ENCODE measurements around the gene SHROOM3.
A peak's percentile ranks its signal among the peaks of the same experiment; 100 is the strongest.

Gene SHROOM3

DNA sequence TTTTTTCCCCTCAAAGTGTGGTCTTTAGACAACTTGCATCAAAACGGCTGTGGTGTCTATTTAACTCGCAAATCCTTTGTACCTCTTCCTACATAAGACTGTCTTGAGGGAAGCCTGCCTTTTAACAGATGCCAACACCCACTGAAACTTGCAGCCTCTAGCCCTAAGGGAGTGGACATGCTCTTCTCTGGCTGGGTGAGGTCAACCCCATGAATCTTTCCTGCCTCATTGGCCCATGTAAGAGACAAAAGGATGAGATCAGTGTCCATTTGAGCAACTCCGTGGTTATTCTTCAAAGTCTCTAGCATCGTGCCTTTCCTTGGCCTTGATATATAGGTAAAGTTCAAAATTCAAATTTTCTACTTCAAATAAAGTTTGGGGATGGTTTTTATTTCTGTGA lies 134.7 kb downstream of the SHROOM3 start:
- no peak overlapping the region for H3K4me3 ChIP-seq (ENCODE audit: low read depth, low read length)
- DNase-seq (ENCODE audit: low read depth) = no peak
- TF ChIP-seq, protein P1, sequence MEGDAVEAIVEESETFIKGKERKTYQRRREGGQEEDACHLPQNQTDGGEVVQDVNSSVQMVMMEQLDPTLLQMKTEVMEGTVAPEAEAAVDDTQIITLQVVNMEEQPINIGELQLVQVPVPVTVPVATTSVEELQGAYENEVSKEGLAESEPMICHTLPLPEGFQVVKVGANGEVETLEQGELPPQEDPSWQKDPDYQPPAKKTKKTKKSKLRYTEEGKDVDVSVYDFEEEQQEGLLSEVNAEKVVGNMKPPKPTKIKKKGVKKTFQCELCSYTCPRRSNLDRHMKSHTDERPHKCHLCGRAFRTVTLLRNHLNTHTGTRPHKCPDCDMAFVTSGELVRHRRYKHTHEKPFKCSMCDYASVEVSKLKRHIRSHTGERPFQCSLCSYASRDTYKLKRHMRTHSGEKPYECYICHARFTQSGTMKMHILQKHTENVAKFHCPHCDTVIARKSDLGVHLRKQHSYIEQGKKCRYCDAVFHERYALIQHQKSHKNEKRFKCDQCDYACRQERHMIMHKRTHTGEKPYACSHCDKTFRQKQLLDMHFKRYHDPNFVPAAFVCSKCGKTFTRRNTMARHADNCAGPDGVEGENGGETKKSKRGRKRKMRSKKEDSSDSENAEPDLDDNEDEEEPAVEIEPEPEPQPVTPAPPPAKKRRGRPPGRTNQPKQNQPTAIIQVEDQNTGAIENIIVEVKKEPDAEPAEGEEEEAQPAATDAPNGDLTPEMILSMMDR (conservative IDR thresholded peaks at IDR 0.05; ENCODE audit: low read depth, low read length) = no peak

DNA sequence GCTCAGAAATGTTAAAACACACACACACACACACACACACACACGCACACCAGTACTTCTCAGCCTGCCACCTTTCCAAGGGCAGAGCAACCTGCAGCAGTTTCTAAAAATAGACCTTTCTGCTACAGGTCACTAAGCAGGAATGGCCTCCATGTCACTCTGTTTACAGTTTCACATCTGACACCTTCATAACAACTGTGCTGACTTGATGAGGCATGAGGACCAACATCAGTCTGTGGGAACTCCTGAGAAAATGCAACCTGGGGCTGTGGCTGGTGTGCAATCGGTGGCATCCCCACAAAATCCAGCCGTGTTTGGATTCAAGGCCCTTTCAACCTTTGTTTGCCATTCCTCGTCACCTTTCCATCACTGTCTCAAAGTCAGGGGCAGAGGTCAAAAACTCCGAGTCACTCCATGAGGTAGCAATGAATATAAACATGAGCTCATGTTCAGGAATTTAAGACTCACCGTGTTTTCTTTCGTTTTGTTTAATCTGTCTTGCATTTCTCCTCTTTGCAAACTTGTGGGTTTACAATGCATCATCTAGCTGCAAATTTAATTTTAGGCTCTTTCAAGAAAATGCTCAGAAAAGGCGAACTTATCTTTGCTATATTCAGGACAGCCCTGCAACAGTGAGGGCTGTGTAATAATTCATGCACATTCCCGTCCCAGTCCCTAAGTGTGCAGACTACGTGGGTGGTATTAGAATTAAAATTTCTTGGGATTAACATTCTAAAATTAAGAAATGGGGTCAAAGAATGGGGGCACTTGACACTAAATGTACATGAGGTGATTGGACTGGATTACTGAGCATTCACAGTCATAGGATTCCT lies 135.3 kb downstream of the SHROOM3 start:
- no peak overlapping the region for H3K4me3 ChIP-seq (ENCODE audit: low read depth, low read length)
- DNase-seq (ENCODE audit: low read depth) = peak; percentile 76
- TF ChIP-seq, protein P1 (conservative IDR thresholded peaks at IDR 0.05; ENCODE audit: low read depth, low read length) = no peak

GRCh38 chr4:76571274-76571673 lies 136.2 kb downstream of the SHROOM3 start:
- no peak overlapping the region for H3K4me3 ChIP-seq (ENCODE audit: low read depth, low read length)
- DNase-seq (ENCODE audit: low read depth) = no peak
- TF ChIP-seq, protein P1 (conservative IDR thresholded peaks at IDR 0.05; ENCODE audit: low read depth, low read length) = no peak

DNA sequence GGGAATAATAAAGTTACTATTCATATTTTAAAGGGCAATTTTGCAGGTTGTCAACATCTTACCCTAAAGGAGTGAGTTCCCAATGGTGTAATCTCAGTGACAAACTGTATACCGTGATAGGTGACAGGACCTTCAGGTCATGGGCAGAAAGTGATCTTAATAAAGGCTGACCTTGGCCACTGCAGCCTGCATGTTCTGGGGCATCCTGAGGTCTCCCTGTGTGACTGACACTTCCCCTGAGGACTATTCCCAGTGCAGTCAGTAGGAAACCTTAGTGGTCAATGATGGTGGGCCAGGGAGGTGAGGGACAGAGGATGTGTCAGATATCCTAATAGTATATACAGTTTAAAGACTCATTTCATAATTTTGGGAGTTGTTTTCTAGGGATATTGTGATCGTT lies 137.2 kb downstream of the SHROOM3 start:
- TF ChIP-seq, protein P1 (conservative IDR thresholded peaks at IDR 0.05; ENCODE audit: low read depth, low read length) = no peak
- H3K4me3 ChIP-seq (ENCODE audit: low read depth, low read length) = no peak overlapping the region
- no peak for DNase-seq (ENCODE audit: low read depth)

DNA sequence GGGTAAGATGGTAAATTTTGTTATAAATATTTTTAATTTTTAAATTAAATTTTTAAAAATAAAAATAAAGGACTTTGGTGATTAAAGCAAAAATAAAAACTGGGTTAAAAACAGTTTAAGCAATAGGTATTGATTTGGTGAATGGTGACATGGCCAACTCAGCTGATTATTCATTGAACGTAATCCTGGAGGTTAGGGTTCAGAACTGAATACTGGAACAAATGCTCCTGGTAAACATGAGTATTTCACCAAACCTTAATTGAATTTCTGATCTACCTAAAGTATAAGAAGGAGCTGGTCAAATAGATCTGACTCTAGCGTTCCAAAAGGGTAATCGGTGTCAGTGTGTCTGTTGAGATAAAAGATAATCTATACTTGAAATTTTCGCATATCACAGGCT lies 141.8 kb downstream of the SHROOM3 start:
- no peak for DNase-seq (ENCODE audit: low read depth)
- no peak overlapping the region for H3K4me3 ChIP-seq (ENCODE audit: low read depth, low read length)
- TF ChIP-seq, protein P1 (conservative IDR thresholded peaks at IDR 0.05; ENCODE audit: low read depth, low read length) = no peak

- DNase-seq (ENCODE audit: low read depth) = no peak
- TF ChIP-seq, protein P1 (conservative IDR thresholded peaks at IDR 0.05; ENCODE audit: low read depth, low read length) = no peak
- H3K4me3 ChIP-seq (ENCODE audit: low read depth, low read length) = no peak overlapping the region
Observed at GRCh38 chr4:76578002-76578560, 143.1 kb downstream of the SHROOM3 start.
